ENCODE results near the gene TRIM17.

GRCh38 chr1:228464487-228464983, 47.9 kb upstream of the TRIM17 start:
- TF ChIP-seq CTCF (conservative IDR thresholded peaks at IDR 0.05): no peak
- TF ChIP-seq EZH2 (IDR thresholded peaks at IDR 0.05; ENCODE audit: low read depth): no peak
